PC-3 (cell line): ENCODE data around the gene TAOK3. TPM values are rescaled to one million over a fixed set of nuclear protein-coding genes. Genes with fewer than 3 reads are reported as not detected.

ENCODE experiments used
- ATAC-seq: fragments of 200-7000 bp; cut with Tn5 transposase; 2 replicates; pipeline ENCODE4 v1.9.1; 2020; ENCODE audit warnings: mild to moderate bottlenecking, moderate library complexity
- BruUV-seq: library from RNA; stranded (reverse); fragments of 400-500 nt; replicated peaks from 2 replicates; lab custom pipeline; 2021; lab: Mats Ljungman, UMichigan
- CTCF ChIA-PET: fragments of 300-600 bp; sonication (Branson Sonifier 250); formaldehyde crosslinking; loops from one replicate; lab custom pipeline; 2022; ENCODE audit warnings: antibody characterized with exemption; lab: Charles Lee
- POLR2A ChIA-PET: fragments of 300-600 bp; sonication (Branson Sonifier 250); formaldehyde crosslinking; loops from one replicate; lab custom pipeline; 2022; ENCODE audit warnings: antibody characterized with exemption; ENCODE audit not compliant: unreplicated experiment; lab: Charles Lee
- DNase-seq: peaks from one replicate; pipeline ENCODE4 v3.0.0-alpha.2; 2015
- H2AFZ ChIP-seq: fragments of 300-600 bp; sonication (generic); 2 replicates; pipeline ENCODE4 v1.6.0; 2016; ENCODE audit warnings: antibody characterized with exemption, low read length
- H3F3A ChIP-seq: fragments of 300-600 bp; sonication (generic); one replicate; pipeline ENCODE4 v1.6.0; 2017; ENCODE audit warnings: antibody characterized with exemption, low read length, control low read depth, mild to moderate bottlenecking; ENCODE audit not compliant: unreplicated experiment
- H3K27ac ChIP-seq: fragments of 300-600 bp; sonication (generic); 2 replicates; pipeline ENCODE4 v1.5.1; 2016; ENCODE audit warnings: mild to moderate bottlenecking, low read length
- H3K27me3 ChIP-seq: fragments of 300-600 bp; sonication (generic); 2 replicates; pipeline ENCODE4 v1.6.1; 2016; ENCODE audit warnings: low read length, mixed read lengths
- H3K36me3 ChIP-seq: fragments of 300-600 bp; sonication (generic); 2 replicates; pipeline ENCODE4 v1.6.1; 2016; ENCODE audit warnings: low read depth, mixed run types, low read length, mixed read lengths
- H3K4me1 ChIP-seq: fragments of 300-600 bp; sonication (generic); 2 replicates; pipeline ENCODE4 v1.5.1; 2016; ENCODE audit warnings: low read length; ENCODE audit not compliant: insufficient read depth
- H3K4me2 ChIP-seq: fragments of 300-600 bp; sonication (generic); 2 replicates; pipeline ENCODE4 v1.6.0; 2016; ENCODE audit warnings: low read length
- H3K4me3 ChIP-seq: fragments of 300-600 bp; sonication (generic); 2 replicates; pipeline ENCODE4 v1.5.1; 2016; ENCODE audit warnings: mild to moderate bottlenecking, low read length, mixed read lengths
- H3K79me2 ChIP-seq: fragments of 300-600 bp; sonication (generic); 2 replicates; pipeline ENCODE4 v1.6.1; 2017; ENCODE audit warnings: low read length, mixed read lengths
- H3K9ac ChIP-seq: fragments of 300-600 bp; sonication (generic); 2 replicates; pipeline ENCODE4 v1.6.0; 2016; ENCODE audit warnings: mild to moderate bottlenecking, low read length
- H3K9me2 ChIP-seq: fragments of 300-600 bp; sonication (generic); replicated peaks from 2 replicates; pipeline ENCODE4 v1.6.1; 2016; ENCODE audit warnings: mixed run types, low read length, mixed read lengths
- H3K9me3 ChIP-seq: fragments of 300-600 bp; sonication (generic); 2 replicates; pipeline ENCODE4 v1.6.1; 2016; ENCODE audit warnings: low read length, mixed read lengths
- H4K20me1 ChIP-seq: fragments of 300-600 bp; sonication (generic); 2 replicates; pipeline ENCODE4 v1.6.1; 2016; ENCODE audit warnings: low read length, mixed read lengths
- CTCF ChIP-seq: fragments of 300-600 bp; sonication (generic); conservative IDR thresholded peaks from 2 replicates; pipeline ENCODE4 v1.5.1; 2017; ENCODE audit warnings: antibody characterized with exemption, low read depth, mild to moderate bottlenecking, low read length
- EZH2 ChIP-seq: fragments of 300-600 bp; sonication (generic); IDR thresholded peaks from one replicate; pipeline ENCODE4 v1.6.1; 2017; ENCODE audit warnings: antibody characterized with exemption, mild to moderate bottlenecking, low read length; ENCODE audit not compliant: unreplicated experiment
- EZH2phosphoT487 ChIP-seq: fragments of 300-600 bp; sonication (generic); IDR thresholded peaks from 2 replicates; pipeline ENCODE4 v1.6.1; 2018; ENCODE audit warnings: mild to moderate bottlenecking, antibody characterized with exemption, low read length, borderline replicate concordance
- intact Hi-C: fragments of 100-400 bp; cut with micrococcal nuclease; formaldehyde crosslinking; loops from 2 replicates; pipeline ENCODE4 v1.9.0; 2023
- total RNA-seq: library from RNA; depleted of rRNA; stranded (reverse); fragments of >200 nt; gene quantifications from 2 replicates; pipeline ENCODE4 v1.2.3, GENCODE V29; 2014

Gene TAOK3
- total RNA-seq, 1 experiment from 2014 or later, result 27.9 TPM

GRCh38 chr12:118398524-118398923 lies 25.8 kb upstream of the TAOK3 start:
- TF ChIP-seq EZH2 (no peak), CTCF (no peak), EZH2phosphoT487 (no peak)
- H3K9ac ChIP-seq, result no peak overlapping the region
- no peak overlapping the region for H3K27ac ChIP-seq
- H3K79me2 ChIP-seq, result no peaks in the 10 kb centered on the region
- no peak overlapping the region for H3K4me2 ChIP-seq
- H3K4me3 ChIP-seq, result no peak overlapping the region
- no peaks in the 10 kb centered on the region for H3K9me3 ChIP-seq
- no peaks in the 10 kb centered on the region for H3K4me1 ChIP-seq
- H2AFZ ChIP-seq, result no peak overlapping the region
- DNase-seq, result no peak
- no peak for ATAC-seq
- BruUV-seq, result no TSS peak
- H3F3A ChIP-seq, result no peaks in the 10 kb centered on the region
- H3K27me3 ChIP-seq, result no peaks in the 10 kb centered on the region
- CTCF ChIA-PET, result no interaction called here
- peaks cover 48% of the 10 kb centered on the region for H3K36me3 ChIP-seq
- intact Hi-C loops, result no loop called here
- no peaks in the 10 kb centered on the region for H4K20me1 ChIP-seq
- H3K9me2 ChIP-seq, result no peaks in the 10 kb centered on the region
- POLR2A ChIA-PET, result no interaction called here

- TF ChIP-seq CTCF, result no peak
- no peak for TF ChIP-seq EZH2
- Histone ChIP-seq H3K9me3 (no peaks in the 10 kb centered on the region), H3K27me3 (no peaks in the 10 kb centered on the region), H3K9me2 (no peaks in the 10 kb centered on the region), H2AFZ (no peak overlapping the region), H3K27ac (no peak overlapping the region), H3K4me3 (no peak overlapping the region), H3K4me2 (no peak overlapping the region), H3K36me3 (peaks cover 44% of the 10 kb centered on the region), H3K9ac (no peak overlapping the region), H3F3A (no peaks in the 10 kb centered on the region), H4K20me1 (no peaks in the 10 kb centered on the region), H3K79me2 (no peaks in the 10 kb centered on the region), H3K4me1 (no peaks in the 10 kb centered on the region)
- no TSS peak for BruUV-seq
- no peak for DNase-seq
- intact Hi-C loops, result no loop called here
- ATAC-seq, result no peak
- CTCF ChIA-PET, result no interaction called here
- POLR2A ChIA-PET, result no interaction called here
These were observed 25.2 kb upstream of the TAOK3 start for GRCh38 chr12:118397708-118398440.

DNA sequence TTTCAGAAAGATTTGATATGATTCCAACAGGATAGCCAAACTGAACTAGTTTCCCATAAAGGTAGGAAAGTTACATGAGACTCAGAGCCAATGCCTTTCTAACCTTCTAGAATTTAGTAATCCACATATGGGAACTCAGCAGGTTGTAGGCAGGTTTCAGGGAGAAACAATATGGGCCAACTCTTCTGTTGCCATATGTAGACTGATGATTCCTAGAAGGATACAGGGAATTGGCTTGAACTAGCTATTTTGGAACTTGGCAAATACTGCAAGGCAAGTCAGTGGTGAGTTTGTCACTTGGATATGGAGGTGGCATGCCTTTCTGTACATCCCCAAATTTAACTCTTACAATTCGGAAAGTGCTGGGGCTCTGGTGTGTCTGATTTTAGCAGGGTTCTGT lies 19.1 kb upstream of the TAOK3 start:
- no peak overlapping the region for H3K27ac ChIP-seq
- no peak overlapping the region for H3K4me2 ChIP-seq
- no peak overlapping the region for H3K9ac ChIP-seq
- H3K9me3 ChIP-seq, result no peaks in the 10 kb centered on the region
- H4K20me1 ChIP-seq, result no peaks in the 10 kb centered on the region
- BruUV-seq, result no TSS peak
- H3K36me3 ChIP-seq, result peaks cover 54% of the 10 kb centered on the region
- CTCF ChIA-PET, result no interaction called here
- no peak for TF ChIP-seq EZH2phosphoT487
- no peak for TF ChIP-seq EZH2
- no peak for TF ChIP-seq CTCF
- H3F3A ChIP-seq, result no peaks in the 10 kb centered on the region
- H3K4me3 ChIP-seq, result no peak overlapping the region
- no peak overlapping the region for H2AFZ ChIP-seq
- DNase-seq (no peak), ATAC-seq (no peak)
- H3K4me1 ChIP-seq, result no peaks in the 10 kb centered on the region
- POLR2A ChIA-PET, result no interaction called here
- intact Hi-C loops, result no loop called here
- no peaks in the 10 kb centered on the region for H3K9me2 ChIP-seq
- H3K79me2 ChIP-seq, result no peaks in the 10 kb centered on the region
- H3K27me3 ChIP-seq, result no peaks in the 10 kb centered on the region
